HG03558 (cell line): ENCODE data around the gene SNX32.

Experiments used
- ATAC-seq: cut with Tn5 transposase; IDR thresholded peaks from one replicate; pipeline ENCODE4 v1.9.1; 2021; ENCODE audit warnings: moderate number of reproducible peaks; ENCODE audit not compliant: unreplicated experiment; ENCODE audit errors: extremely low read depth

SNX32 gene

DNA sequence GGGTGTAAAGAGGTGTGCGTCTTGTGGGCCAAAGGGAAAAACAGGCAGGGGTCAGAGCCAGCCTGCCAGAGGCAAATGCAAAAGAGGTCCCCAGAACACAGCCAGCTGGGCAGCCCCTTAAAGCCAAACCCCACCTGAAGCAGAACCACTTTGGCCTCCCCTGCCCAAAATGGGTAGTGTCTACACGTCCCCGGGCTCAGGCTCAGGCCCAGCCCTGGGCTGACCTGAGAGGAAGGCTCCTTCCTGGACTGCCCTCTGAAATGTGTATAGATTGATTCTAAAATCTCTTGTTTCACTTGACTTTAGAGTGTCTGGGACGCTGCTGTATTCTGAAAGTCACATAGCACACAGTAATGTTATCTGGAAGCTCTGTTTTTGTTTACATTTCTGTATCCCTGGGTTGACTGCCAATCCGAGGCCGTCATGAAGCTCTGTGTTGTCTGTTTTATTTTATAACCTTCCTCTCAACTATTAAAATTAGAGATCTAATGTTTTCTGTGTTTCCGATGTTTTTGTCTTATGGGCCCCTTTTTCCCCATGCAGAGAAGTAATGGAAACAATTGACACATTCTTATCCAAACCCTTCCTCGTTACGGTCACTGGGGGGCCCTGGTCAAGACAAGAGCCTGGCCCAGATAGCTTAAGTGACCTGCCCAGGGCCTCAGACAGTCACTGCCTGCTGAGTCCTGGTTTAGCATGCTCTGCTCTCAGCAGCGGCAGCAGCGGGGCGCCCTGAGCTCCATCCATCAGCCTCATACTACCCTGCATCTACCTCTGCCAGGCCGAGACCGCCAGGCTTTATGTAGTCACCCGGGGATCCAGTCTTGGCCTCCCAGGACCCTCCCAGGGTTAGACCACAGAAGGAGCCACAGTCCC is 36.8 kb upstream of the SNX32 start:
- no peak for ATAC-seq

- no peak for ATAC-seq
Measured at GRCh38 chr11:65797711-65798110, 36.1 kb upstream of the SNX32 start.

DNA sequence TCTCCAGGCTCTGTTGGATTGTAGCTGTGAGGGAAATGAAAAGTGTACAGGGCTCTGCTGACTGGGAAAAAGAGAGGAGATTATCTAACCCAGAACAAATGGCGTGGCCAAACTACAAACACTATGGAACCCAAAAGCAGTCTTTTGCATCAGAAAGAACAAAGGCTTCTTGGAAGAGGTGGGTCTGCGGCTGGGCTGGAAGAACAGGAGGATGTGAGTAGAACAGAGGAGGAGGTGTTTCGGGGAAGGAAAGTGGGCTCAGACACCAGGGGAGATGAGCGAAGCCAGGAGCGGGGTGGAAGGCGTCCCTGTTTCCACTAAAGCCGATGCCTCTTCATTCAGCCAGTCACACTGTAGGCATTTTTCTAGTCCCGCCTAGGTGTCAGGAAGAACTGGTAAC is 34.9 kb upstream of the SNX32 start:
- ATAC-seq, result no peak

- no peak for ATAC-seq
Measured at GRCh38 chr11:65801153-65801987, 32.4 kb upstream of the SNX32 start.

DNA sequence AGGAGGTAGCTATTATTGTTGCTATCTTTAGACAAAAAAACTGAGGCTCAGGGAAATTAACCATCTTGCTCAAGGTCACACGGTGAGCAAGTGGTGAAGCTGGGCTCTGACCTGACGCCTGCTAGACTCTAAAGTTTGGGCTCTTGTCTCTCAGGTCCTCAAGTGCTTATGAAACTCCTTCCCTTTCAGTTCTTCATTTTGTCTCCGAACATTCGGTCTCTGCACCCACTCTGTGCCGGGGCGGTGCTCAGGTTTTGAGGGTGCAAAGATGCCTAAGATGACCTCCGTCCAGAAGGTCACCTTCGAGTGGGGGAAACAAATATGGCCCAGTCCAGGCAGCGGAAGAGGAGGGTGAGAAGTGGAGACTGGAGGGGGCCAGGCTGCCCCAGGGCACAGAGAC is 30.9 kb upstream of the SNX32 start:
- ATAC-seq, result no peak

- ATAC-seq, result no peak
Measured at GRCh38 chr11:65803797-65804492, 29.8 kb upstream of the SNX32 start.

- ATAC-seq, result no peak
Measured at GRCh38 chr11:65806979-65807378, 26.8 kb upstream of the SNX32 start.

DNA sequence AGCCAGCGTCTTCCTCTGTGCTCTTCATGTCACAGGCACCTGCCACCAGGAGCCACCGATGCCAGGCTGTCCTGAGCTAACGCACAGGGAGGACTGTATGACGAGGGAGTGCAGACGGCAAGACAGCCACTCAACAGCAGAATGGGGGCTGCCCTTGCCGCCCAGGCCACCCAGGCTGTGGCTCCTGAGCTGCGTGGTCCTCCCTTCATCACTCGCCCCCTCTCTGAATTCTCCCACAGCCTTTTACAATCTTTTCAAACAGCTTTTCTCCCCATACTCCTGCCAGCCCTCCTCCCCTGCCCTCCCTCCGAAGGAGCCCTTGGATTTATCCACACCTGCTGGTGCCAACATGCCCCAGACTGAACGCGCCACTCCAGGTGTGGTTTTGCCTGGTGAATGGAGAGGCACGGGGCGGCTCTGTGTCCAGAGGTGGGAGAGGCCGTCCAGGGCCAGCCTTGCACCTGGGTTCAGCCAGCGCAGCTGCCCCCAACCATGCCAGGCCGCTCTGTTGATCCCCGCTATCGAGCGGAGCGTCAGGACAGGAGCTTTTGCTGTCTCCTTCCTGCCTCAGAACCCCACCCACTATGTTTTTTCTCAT is 24.9 kb upstream of the SNX32 start:
- ATAC-seq, result no peak

DNA sequence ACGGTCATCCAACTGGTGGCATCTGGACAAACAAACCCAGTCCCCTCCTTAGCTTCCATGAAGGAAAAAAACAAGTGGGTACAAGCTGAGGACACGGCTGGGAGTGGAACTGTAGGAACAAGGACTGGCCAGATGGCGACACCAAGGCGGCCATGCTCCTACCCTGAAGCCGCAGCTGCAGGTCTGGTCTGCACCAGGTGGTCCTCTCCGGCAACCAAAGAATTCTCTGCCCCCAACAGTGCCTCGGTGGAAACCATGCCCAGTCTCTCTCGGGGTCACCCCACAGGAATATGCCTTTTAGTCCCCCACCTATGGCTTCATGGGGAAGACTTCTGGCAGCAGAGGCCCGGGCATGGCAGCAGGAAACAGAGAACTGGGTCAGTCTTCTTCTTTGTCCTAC is 24.3 kb upstream of the SNX32 start:
- no peak for ATAC-seq

DNA sequence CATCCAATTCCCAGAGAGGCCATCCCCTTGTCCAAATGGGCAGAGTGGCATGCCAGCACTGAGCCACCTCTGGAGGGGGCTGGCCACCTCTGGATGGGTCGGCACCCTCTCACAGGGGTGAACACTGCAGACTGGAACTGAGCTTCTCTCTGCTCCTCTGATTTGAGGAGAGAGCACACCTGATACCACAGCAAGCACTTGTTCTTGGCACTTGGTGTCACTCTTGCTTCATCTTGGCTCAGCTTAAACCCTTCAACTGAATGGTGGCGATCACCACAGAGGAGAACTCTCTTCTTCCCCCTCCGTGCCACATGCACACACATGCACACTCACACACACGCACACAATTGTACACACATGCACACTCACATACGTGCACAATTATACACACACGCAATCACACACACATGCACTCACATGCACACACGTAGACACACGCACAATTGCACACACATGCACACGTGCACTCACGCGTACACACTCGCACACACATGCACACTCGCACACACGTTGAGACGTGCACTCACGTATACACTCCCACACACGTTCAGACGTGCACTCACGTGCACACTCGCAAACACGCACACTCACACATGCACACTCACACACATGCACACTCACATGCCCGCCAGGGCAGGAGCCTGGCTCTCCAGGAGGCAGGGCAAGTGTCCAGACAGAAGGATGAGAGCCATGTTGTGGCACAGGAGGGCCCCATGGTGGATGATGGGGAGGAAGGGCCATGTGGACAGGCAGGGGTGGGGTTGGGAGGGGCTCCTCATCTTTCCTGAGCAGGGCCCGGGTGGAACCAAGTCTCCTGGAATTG is 23.5 kb upstream of the SNX32 start:
- ATAC-seq, result no peak

DNA sequence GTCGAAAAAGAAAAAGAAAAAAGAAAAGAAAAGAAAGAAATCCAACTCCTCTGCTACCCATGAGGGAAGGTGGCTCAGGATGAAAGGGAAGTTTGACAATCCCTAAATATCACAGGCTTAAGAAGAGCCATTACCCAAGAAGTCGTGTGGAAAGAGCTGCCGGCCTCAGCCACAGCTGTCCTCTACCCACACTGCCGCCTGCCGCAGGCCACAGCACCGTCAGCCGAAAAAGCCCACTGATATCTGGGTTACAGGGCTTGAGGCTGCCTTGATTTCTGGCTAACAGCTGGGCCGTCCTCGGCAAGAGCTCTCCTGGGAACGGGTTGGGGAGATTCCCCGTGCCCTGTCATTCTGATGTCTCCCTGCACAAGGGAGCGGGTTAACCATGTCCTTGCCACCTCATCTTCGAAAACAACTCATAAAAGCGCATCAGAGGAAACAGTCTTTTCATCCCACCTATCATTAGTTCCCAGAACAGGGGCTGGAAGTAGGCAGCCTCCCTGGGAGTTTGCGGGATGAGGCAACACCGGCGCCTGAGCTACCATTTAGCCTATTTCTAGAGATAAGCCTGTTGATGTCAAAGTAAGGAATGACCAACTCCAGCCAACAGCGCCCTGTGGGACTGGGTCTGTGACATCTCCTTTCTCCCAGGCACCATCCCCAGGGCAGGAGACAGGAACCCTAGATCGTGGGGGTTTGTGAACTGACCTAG is 21.8 kb upstream of the SNX32 start:
- no peak for ATAC-seq

GRCh38 chr11:65814131-65814985 is 19.4 kb upstream of the SNX32 start:
- ATAC-seq, result no peak

DNA sequence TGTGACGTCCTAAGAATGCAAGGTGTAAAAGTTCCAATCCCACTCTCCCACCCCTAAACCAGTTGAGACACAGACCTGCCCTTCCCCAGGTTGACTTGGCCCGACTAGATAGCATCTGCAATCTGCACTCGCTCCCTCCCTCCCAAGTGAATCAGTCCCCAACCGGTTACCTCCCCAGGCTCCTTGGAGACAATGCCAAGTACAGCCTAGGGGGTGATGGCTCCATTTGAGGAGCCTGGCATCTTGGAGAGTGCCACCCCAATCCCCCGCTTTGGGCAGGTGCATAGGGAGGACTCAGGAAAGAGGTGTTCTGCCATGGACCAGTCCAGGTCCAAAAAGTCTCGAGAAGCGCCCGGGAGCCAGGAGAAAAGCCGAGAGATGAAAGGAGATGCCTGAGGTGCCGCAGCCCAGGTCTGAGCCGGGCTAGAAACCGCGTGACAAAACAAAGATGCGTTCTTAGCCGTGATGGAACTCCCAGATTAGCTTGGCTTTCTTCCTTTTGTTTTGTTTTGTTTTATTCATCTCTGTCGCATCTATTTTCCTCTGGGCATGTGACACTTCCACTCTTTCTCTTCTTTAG is 18.7 kb upstream of the SNX32 start:
- no peak for ATAC-seq

GRCh38 chr11:65816696-65817095 is 17.1 kb upstream of the SNX32 start:
- no peak for ATAC-seq

GRCh38 chr11:65817312-65817834 is 16.4 kb upstream of the SNX32 start:
- ATAC-seq, result no peak

DNA sequence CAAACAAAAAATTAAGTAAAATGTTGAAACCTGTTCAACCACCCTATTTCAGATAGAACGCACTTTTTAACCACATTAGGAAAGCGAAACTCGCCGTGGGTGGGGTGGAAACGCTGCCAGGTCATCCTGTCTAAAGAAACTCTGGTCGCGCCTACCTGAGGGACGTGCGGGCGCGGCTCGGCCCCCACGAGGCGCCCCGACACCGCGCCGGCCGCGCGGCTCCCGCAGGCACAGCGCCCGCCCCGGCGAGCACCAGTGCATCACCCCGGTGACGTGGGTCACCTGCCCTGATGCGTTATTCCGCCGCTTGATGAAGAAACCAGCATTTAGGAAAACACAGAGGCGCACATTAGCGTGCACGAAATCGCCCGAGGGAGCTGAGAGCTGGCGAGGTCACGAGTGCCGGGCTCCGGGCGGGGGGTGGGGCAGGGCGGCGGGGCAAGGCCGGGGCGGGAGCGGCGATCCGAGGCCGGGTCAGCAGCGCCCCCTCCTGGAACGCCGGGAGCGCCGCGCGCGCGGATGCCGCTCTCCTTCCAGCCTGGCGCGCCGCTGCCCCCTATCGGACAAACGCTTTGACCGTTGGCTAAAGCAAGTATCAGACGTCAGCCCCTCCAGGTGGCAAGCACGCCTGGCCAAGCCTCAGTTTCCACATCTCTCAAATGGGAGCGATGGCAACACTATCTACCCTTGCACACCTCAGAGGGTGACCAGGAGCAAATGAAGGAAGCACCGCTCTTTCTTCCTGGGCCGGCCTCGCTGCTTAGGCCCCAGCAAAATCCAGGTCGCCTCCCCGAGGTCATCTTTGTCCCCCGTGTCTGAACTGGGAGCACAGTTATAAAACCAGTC is 15.7 kb upstream of the SNX32 start:
- ATAC-seq, result no peak

DNA sequence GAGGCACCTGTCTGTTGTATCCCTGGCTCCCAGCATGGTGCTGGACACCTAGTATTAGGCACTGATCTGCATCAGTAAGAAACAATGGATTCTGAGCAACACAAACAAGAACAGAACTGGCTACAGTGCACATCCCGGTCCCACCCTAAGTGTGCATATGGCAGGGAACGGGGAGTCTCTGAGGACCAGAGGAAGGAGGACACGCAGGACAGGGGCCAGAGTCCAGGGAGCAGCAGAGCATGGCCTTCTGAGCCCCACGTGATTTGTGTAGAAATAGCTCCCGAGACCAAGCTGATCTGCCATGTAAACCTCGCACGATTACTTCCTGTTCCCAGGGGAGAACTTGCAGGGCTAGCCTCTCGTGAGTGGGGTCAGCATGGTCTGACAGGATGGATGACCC is 12.7 kb upstream of the SNX32 start:
- ATAC-seq, result no peak
